NCI-H345 treated with DMSO at 0.1 percent for 48 hours (cell line): ENCODE results near the gene AP2S1.
"Not testable (repeated sequence)": the region's sequence is repeated elsewhere in the genome, so short reads cannot be mapped to it uniquely, and the experiment has no call there.

Experiments
- DNase-seq: peaks from one replicate; lab custom pipeline; 2025; ENCODE audit not compliant: unreplicated experiment; lab: John Stamatoyannopoulos, UW

The AP2S1 gene

DNA sequence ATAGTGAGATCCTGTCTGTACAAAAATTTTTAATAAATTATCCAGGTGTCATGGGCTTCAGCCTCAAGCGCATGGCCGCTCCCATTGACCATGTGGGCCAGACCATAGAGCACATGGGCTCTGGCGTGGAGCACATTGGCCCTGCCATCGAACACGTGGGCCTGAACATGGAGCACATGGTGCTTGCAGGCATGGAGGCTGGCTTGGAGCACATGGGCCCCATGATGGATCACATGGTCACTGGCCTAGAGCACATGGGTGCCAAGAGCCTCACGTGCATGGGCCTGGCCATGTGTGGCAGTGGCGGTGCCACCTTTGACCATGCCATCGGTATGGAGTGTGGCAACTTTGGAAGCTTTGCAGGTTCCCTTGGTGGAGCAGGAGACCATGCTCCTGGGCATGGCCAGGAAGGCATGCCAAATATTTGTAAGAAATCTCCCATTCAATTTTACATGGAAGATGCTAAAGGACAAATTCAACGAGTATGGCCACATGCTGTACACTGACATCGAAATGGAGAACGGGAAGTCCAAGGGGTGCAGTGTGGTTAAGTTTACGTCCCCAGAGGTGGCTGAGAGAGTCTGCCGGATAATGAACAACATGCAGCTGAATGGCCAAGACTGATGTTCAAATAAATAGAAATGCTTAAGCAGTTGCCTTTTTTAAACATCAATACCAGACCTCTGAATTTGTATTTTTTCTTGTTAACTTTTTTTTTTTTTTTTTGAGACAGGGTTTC is 40.9 kb downstream of the AP2S1 start:
- DNase-seq: no peak

DNA sequence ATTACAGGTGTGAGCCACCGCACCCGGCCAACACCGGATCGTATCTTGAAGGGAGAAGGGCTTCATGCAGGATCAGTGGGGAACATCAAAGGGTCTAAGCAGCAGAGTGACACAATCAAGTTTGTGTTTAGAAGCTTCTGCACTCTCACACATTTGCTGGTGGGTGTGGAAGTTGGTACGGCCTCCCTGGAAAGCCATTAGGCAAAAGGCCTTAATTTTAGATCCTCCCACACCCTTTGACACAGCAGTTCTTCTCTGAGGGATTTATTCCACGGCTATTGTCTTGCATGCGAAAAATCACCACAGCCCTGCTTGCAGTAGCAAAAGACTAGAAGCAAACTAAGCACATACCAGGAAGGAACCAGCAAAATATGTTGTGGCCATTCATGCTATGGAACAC is 44.0 kb downstream of the AP2S1 start:
- no peak for DNase-seq

DNA sequence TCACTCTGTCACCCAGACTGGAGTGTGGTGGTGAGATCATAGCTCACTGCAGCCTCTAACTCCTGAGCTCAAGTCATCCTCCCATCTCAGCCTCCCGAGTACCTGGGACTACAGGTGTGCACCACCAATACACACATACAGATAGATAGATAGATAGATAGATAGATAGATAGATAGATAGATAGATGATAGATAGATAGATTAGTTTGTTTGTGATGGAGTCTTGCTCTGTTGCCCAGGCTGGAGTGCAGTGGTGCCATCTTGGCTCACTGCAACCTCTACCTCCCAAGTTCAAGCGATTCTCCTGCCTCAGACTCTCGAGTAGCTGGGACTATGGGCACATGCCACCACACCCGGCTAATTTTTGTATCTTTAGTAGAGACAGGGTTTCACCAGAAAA is 46.2 kb downstream of the AP2S1 start:
- DNase-seq: not testable (repeated sequence)

DNA sequence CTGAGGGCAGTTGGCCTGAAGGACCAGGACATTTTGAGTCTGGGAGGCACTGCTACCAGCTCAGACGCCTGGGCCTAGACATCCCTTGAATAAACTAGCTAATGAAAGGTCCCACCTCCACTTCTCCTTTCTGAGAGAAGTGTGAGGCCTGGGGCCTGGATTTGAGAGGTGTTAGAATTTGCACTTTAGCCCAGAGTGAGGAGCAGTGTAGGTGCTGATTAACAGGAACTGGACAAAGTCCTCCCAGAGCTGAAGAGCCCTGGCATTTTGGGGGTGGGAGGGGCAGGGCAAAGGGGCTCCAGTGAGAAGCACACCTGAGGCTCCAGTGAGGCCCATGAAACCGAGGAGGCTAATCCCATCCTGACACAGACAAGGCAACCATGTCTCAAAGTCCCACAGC is 47.1 kb downstream of the AP2S1 start:
- DNase-seq: no peak

DNA sequence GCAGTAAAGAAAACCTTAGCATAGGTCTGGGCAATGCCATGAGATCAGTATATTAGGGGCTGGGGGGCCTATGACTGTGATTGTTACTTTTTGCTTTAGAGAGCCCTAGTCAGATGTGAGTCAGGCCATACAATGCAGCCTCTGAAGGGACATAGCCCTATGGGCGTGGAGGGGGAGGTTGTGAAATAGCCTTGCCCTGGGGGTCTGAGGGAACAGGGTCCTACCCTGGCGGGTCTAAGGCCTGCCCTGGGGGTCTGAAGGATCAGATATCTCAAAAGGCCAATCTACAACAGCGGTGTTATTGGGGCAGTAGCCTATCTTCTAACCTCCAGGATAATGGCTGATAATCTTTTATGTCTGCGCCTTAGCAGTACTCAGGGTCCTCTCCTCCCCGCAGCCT is 48.5 kb downstream of the AP2S1 start:
- no peak for DNase-seq

DNA sequence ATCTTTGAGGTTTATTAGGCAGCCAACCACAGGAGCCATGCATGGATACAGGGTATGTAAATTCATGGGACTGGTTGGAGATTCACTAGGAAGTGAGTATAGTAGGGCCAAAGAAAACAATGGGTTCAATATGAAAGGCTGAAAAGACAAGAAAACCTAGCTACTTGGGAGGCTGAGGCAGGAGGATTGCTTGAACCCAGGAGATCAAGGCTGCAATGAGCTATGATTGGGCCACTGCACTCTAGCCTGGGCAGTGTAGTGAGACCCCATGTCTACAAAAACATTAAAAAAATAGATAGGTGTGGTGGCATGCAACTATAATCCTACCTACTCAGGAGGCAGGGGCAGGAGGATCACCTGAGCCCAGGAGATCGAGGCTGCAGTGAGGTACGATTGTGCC is 51.9 kb downstream of the AP2S1 start:
- no peak for DNase-seq

DNA sequence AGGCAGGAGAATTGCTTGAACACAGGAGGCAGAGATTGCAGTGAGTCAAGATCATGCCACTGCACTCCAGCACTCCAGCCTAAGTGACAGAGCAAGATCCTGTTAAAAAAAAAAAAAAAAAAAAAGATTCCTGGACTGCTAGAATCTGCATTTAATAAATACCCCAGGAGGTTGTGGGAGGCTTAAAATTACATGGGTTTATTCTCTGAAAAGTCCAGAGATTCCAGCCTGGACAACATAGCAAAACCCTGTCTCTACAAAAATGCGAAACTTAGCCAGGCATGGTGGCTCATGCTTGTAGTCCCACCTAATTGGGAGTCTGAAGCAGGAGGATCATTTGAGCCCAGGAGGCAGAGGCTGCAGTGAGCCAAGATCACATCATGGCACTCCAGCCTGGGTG is 52.8 kb downstream of the AP2S1 start:
- DNase-seq: no peak

DNA sequence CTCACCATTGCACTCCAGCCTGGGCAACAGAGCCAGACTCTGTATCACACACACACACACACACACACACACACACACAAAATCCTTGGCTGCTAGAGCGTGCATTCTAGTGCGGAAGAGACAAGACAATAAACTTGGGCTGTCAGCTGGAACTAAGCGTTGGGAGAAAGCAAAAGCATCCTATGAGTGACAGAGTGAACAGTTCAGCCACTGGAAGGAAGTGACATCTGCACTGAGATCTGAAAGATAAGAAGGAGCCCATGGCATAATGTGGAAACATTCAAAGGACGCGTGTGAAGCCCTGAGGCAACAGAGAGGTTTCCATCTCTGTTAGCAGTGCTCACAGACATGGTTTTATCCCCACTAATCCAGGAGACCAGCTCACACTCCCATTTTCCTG is 58.7 kb downstream of the AP2S1 start:
- DNase-seq: no peak

DNA sequence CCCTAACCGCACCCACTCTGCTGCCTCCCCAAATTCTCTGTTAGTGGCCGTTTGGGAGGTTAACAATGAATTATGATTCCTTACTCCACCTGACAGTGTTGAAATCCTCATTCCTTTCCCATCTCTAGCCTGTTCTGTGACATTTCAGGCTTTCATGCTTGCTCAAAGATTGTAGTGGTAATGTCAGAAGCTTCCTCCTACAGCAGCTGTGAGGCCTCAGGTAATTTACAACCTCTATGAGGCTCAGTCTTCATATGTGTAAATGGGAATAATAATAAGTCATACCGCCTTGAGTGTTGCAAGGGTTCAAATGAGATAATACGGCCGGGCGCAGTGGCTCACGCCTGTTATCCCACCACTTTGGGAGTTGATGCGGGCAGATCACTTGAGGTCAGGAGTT is 61.3 kb downstream of the AP2S1 start:
- no peak for DNase-seq

DNA sequence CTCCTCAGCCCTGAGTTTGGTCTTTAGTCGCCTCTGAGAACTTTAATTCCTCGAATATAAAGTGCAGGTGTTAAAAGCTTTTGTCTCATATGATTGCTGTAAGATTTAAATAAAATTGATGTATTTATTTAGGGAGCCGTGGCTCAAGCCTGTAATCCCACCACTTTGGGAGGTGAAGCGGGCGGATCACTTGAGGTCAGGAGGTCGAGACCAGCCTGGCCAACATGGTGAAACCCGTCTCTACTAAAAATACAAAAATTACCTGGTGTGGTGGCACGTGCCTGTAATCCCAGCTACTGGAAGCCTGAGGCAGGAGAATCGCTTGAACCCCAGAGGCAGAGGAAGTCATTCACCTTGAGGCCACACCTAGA is 61.7 kb downstream of the AP2S1 start:
- no peak for DNase-seq

DNA sequence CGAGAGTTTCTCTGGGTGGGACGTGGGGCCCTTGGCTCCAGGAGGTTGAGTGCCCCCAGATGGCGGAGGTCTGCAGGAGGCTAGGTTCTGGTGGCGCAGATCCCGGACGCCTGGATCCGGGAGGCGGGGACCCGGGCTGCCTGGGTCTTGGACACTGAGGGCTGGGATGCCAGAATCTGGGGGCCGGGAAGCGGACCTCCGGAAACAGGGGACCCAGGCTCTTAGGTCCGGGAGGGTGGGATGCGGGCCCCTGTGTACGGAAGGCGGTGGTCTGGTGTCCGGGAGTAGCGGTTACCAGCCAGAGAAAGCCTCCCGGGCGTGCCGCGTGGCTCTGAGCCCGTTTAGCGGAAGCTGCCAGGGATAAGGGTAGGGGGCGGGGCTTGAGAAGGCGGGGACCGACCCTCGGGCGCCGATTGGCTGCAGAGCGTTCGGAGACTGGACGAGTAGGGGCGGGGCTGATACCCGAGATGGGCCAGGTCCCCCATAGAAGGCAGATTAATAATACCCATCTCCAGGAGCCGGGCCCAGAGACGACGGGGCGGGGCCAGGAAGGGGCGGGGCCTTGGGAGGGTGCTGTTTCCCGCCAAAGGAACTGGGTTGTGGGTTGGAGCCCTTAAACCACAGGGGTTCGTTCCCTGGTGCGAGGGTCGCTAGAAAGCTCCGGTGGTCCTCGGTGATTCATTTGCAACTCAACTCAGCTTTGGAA is 62.2 kb downstream of the AP2S1 start, which contains the start of gene SLC1A5:
SLC1A5 (minus strand) TSS at position 333 of the 706 bp plus-strand sequence. CDS start 629 bp downstream, outside the sequence.
- peak; percentile 81 for DNase-seq
